GM19043 (cell line): ENCODE data around the gene MBNL2.

Source experiments
- ATAC-seq: cut with Tn5 transposase; IDR thresholded peaks from one replicate; pipeline ENCODE4 v1.9.1; 2021; ENCODE audit warnings: low read depth; ENCODE audit not compliant: unreplicated experiment

MBNL2 gene

DNA sequence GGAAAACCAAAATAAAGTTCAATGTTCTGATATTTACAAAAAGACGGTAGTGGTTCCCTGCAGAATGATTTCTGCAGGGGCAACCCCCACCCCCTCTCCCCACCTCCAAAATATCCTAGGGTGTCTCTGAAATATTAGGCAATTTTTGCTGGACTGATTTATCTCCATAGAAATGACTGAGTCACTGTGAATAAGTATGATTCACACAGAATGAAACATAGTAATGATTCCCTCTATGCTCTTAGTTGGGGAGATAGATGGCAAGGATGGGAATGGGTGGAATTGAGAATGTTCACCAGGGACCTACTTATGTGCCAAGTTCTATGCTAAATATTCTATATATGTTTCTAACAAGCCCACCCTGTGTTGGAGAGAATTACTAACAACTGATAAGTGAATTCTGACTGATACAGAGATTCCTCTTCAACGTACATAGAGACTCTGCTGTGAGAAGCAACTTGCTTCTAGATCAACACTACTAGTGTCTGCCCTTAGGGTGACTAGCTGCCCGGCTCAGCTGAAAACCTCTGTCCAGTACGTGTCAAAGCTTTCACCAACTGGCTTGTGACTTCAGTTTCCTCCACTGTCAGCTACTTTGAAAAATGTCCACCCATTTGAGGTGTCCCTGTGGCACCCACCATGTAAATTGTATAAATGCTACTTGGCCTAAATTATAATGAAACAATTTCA lies 173.5 kb downstream of the MBNL2 start:
- no peak for ATAC-seq

DNA sequence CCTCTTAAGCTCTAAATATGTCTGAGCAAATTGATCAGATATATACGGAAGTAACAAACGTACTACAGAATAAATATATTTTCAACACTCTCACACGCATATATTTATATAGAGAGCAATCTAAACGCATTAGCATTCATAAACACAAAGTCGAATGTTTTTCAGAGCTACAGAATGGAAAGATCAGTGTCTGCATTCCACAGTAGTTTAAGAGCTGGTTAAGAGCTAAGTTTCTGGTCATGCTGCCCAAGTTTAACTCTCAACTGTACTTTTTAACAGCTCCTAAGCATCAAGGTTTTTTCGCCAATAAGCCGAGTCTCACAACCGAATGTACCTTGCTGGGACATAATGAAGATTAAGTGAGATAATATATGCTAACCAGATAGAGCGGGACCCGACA lies 175.1 kb downstream of the MBNL2 start:
- no peak for ATAC-seq

- ATAC-seq: no peak
Measured at GRCh38 chr13:97401421-97401820, 179.3 kb downstream of the MBNL2 start.

- ATAC-seq: no peak
Measured at GRCh38 chr13:97403893-97404750, 182.0 kb downstream of the MBNL2 start.

DNA sequence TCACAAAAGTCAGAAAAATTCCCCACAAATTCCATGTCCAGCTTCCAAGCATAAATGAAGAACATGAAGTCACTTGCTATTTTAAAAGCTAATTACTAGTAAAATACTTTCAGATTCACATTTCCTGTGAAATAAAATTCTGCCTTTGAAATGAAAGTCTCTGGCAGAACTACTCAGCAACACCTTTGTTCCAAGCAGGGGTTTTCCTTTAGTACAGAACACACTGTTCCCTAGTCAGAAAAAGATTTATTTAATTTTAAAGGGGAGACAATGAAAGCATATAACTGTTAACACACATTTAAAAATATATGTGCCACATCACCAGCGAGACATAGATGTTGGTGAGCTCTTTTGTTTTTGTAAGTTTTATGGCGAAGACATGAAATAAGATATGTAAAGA lies 185.4 kb downstream of the MBNL2 start:
- ATAC-seq: no peak

DNA sequence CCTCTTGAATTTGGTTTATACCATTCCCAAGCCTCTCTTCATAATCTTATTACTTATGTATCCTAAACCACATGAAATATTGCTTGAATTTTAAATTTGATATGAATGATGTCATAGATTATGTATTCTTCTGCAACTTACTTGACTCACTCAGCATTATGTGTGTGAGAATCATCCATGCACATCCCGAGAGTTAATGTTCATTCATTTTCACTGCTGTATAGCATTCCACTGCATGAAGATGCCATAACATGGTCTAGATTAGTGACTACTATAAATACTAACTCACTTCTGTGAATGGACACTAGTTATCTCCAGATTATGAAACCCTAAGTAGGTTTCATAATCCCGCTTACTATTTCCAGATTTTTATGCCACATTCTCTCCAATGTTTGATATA lies 186.8 kb downstream of the MBNL2 start:
- ATAC-seq: no peak

DNA sequence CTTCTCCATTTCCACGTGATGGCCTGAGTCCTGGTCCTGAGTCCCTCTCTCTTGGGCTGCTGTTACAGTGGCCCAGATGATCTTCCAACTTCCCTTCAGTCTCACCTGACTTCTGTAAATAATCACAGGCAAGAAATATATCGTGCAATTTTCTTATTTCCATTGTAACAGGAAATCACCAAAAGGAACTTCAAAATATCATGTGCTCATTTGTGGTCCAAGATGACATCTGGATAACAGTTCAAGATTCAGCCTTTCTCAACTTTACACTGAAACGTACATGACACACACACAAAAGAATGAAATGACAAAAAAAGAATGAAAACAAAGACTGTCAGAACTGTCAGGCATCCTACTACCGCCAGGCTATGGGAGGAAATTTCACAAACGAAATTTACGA lies 189.9 kb downstream of the MBNL2 start:
- ATAC-seq: no peak

- ATAC-seq: no peak
Measured at GRCh38 chr13:97413694-97414093, 191.6 kb downstream of the MBNL2 start.

DNA sequence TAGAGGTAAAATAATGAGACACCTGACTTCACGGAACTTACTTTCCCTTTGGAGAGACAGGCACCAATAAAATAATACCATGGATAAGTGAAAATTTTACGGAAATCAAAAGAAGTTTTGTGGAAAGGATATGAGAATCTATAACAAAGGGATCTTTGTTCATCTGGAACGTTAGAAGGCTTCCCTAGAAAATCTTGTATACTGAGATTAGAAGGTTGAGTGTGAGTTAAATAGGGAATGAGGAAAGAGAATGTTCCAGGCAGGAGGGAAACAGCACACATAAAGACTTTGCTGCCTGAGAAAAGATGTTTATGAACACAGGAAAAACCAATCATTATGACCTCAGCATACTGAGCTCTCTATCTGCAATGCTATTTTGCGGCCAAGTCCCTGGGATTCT lies 192.3 kb downstream of the MBNL2 start:
- no peak for ATAC-seq

DNA sequence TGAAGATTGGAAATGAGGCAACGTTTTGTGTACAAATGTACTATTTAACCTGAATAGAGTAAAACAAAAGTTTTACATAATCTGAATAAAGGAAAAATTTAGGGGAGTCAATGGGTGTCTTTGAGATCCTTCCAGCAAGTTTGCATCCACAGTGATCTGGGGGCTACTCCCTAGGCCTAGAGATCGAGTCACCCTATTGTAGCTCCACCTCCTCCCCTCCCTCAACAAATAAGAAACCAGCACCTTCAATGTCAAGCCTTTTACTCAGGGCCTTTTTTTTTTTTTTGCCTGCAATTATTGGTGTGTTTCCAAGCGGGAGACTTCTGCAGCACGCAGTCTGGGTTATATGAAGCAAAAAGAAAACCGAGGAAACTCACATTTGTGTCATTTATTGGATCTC lies 195.6 kb downstream of the MBNL2 start:
- ATAC-seq: no peak

- no peak for ATAC-seq
Measured at GRCh38 chr13:97422118-97423054, 200.3 kb downstream of the MBNL2 start.

- ATAC-seq: no peak
Measured at GRCh38 chr13:97423300-97424045, 201.3 kb downstream of the MBNL2 start.

GRCh38 chr13:97425590-97425989 lies 203.5 kb downstream of the MBNL2 start:
- ATAC-seq: no peak

DNA sequence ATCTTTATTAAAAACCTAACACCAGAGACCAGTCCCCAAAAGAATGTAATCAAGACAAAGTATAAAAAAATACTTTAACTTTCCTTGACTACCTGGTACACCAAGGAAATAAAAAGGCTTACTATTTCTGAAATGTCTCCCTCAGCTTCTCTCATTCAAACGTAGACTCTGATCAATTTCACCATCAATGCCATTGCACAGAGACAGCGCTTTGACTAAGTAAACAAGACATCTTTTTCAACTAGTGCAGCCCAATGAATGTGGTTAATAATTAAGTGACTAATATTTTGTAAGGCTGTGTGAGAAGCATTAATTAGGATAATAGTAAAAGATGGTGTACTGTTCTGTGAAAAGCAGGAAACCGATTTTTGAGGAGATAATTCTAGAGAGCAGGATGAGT lies 204.6 kb downstream of the MBNL2 start:
- ATAC-seq: no peak

- ATAC-seq: no peak
Measured at GRCh38 chr13:97429681-97430081, 207.5 kb downstream of the MBNL2 start.

- ATAC-seq: no peak
Measured at GRCh38 chr13:97430296-97430695, 208.2 kb downstream of the MBNL2 start.

GRCh38 chr13:97431171-97431764 lies 209.1 kb downstream of the MBNL2 start:
- no peak for ATAC-seq

DNA sequence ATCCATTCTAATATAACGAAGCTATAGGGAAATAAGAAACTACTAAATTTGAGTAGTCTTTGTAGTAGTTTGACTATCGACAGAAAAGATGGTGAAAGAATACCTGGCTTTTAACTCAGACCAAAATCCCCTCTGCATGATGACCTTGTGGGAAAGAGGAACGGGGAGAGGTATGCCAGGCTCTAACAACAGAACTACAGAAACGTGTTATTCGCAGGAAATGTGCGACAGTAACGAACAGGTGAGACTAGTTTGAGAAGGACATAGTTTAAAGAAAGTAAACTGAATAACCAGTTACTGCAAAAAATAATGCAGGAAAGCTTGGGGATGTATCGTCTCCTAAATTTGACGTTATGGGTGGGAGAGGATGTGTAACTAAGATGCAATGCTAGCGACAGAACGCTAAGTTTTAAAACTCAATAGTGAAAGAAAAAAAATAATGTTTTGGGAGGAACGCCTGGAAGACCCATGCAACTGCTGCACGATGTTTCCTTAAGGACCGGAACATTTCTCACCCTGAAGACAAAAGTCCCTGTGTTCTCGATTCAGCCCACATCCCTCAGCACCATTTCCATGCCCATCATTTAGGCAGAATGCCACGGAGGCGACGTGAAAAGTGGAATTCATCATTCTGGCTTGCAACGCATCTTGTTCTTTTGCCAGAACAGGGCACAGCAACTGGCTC lies 210.2 kb downstream of the MBNL2 start:
- ATAC-seq: no peak
